NOMO-1 treated with dmso at 0.1 percent for 144 hours (cell line): ENCODE results near the gene GRM1.

Experiments used
- DNase-seq: peaks from one replicate; lab custom pipeline; 2025; ENCODE audit not compliant: unreplicated experiment; lab: John Stamatoyannopoulos, UW

Gene GRM1

DNA sequence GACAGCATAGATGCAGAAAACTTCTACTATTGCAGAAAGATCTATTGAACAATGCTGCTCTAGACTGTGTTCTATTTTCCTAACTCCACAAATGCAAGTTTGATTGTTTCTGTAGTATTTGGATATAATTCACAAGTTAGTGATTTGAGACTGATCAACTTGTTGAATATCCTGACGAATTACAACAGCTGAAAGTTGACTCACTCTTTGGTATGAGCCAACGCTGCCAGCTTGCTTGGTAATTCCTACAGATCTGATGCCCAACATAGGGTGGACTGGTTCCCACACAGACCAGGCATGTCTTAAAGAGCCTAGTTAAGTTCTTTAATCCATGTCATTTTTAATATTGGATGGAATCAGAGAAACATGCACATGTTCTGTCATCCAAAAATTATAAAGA lies 283.7 kb downstream of the GRM1 start:
- no peak for DNase-seq

DNA sequence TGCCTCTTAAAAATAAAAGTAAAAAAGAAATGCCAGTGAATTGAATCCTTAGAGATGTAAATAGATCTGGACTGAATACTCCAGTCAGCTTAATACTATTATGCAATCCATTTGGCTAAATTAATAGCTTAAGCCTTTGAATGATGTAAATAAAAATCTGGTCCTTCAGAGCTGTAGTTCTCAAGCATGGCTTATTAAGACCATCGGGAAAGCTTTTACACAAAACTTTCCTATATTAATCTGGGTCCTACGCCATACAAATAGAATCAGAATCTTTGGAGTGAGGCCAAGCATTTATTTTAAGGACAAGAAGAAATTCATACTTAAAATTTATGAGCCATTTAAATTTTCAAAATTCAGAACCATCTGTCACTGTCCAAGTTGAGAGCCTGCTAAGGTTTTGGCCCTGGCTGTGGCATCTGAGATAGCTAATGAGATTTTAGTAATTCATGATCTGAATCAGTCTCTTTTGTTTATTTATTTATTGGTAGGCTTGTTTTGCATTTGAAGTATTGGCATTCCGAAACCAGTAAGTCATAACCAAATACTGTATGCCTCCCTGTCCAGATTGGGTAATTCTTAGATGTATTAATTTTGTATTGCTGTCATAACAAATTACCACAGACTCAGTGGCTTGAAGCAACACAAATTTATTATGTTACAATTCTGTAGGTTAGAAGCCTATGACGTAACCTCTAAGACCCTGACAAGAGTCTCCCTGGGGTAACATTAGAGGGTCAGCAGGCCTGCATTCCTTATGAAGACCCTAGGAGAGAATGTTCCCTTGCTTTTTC lies 286.7 kb downstream of the GRM1 start:
- no peak for DNase-seq

- DNase-seq: no peak
These were observed 287.3 kb downstream of the GRM1 start for GRCh38 chr6:146316175-146316495.

- DNase-seq: no peak
These were observed 302.2 kb downstream of the GRM1 start for GRCh38 chr6:146331013-146331412.

- no peak for DNase-seq
These were observed 306.5 kb downstream of the GRM1 start for GRCh38 chr6:146335336-146335735.

DNA sequence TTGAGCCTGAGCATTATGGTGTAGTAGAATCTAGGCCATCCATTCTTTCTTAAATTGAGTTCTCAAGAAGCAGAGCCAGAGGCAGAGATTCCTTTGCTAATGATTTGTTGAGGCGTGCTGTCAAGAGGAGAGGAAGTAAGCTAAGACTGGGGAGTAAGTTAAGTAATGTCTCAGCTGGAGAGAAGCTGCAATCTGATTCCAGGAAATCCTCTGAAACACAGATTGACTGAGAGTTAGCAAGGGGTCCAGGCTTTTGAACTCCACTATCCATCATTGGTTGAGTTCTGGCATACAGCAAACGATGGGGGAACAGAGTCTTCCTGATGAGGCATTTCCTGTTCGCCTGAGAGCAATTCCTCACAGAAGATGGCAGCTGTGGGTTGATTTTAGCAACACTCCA lies 307.3 kb downstream of the GRM1 start:
- no peak for DNase-seq

GRCh38 chr6:146337376-146337775 lies 308.5 kb downstream of the GRM1 start:
- no peak for DNase-seq

GRCh38 chr6:146339716-146340115 lies 310.9 kb downstream of the GRM1 start:
- DNase-seq: no peak

GRCh38 chr6:146341493-146342230 lies 312.8 kb downstream of the GRM1 start:
- no peak for DNase-seq

GRCh38 chr6:146345598-146345997 lies 316.7 kb downstream of the GRM1 start:
- no peak for DNase-seq

DNA sequence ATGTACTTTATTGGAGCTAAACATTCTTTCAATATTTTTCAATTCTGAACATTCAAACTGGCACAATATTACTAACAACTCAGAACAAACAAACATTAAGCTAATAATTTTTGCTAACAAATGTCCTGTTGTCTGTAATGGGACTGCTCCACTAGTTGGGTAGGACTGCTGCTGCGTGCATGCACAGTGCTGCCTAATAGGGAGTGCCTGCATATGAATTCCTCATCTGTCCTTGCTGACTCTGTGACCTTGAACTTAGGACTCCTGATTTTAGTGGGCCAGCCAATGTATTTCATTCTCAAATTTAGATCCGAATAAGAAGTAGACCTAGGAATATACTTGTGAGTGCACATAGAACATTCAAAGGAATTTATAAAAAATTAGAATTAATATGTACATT lies 318.2 kb downstream of the GRM1 start:
- no peak for DNase-seq

GRCh38 chr6:146347690-146348089 lies 318.8 kb downstream of the GRM1 start:
- no peak for DNase-seq

- no peak for DNase-seq
These were observed 322.2 kb downstream of the GRM1 start for GRCh38 chr6:146351018-146351417.

- DNase-seq: no peak
These were observed 323.3 kb downstream of the GRM1 start for GRCh38 chr6:146352163-146352562.

GRCh38 chr6:146354451-146354850 lies 325.6 kb downstream of the GRM1 start:
- DNase-seq: no peak

GRCh38 chr6:146355521-146356100 lies 326.7 kb downstream of the GRM1 start:
- DNase-seq: no peak

DNA sequence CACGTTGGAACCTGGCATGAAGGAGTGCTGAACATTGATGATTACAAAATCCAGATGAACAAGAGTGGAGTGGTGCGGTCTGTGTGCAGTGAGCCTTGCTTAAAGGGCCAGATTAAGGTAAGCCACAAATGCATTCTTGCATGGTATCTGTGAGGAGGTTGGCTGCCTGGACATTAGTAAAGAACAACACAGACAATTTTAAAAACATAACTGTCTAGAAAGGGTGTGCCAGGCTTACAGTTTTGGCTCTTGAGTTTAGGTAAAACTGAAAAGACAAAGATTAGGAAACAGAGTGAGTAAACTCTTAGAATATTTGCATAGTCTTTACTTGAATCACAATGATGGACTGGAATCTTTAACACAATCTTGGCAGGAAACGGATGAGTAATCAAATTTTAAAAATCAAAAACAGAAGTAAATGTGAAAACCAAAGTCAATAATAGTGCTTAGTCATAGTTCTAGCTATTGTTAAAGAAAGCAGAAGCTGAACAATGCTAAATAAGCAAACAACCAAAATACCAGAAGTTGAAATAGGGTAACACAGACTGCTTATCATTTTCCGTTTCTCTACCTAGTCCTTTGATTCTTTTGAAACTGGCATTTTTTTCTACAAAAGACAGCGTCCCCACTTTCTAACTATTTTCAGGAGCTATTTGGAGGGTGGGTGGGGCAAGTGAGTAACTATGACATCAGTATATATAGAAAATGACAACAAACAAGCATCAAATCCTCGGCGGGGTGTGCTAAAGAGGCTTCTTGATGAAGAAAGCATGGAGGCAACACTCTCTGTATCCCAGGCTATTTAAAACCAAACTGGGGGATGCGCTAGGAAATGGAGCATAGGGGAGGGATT lies 328.9 kb downstream of the GRM1 start:
- peak; percentile 21 for DNase-seq

DNA sequence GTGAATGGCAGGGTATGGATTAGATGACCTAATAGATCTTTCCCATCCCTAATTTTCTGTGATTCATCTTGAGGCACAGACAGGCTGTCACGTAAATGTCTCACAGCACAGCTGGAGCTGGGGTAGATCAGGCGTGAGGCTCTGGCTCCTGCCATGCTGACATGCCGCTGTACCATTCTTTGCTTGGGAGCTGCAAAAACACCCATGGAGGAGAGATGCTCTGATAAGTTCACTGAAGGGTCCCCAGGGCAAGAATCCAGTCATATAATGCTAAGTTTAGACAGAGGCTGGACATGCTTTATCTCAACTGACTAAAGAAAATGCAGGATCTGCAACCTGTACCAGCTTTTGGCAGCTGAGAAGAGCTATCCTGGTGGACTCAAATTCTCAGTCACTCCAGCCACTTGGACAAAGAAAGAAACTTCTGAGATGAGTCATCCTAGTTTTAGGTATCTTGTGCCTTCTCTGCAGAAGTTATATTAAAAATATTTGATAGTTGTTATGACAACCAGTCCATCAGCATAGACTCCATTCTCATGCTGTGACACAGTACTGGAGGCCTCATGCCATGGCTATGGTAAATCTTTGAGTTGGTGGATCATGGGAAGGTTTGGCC lies 329.7 kb downstream of the GRM1 start:
- DNase-seq: no peak

GRCh38 chr6:146359131-146359530 lies 330.3 kb downstream of the GRM1 start:
- no peak for DNase-seq

DNA sequence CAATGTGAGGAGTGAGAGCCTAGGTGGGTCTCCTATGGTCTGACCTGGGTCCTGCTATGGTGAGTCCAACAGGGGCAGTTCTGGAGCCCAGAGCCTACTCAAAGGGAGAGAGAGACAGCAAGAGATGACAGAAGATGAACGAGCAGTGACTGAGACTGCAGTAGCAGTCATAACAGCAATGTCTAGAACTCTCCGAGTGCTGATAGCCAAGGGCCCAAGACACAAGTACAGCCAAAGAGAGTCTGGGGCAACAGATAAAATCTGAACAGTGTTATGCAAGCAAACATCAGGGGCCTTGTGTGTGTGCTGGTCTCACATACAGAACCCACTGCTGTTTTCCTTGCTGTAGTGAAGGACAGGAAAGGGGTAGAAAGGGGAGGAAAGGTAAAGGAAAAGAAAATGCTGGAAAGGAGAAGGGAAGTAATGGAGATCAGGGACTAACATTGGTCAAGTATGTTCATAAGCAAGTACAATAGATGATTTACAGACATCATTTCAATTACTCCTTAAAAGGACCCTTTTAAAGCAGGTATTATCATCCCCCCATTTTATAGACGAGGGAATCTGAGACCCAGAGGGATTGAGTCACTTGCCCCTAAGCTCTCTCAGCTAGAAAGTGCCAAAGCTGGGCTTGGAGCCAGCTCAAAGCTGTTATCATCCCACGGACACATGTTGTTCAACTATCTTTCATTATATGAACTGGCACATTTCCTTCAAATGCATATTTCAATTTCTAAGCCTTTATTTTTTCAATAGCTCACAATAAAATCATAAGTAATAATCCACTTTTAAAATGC lies 332.5 kb downstream of the GRM1 start:
- DNase-seq: no peak
